HepG2 (cell line): ENCODE results near the gene NNAT. TPM values are rescaled to one million over a fixed set of nuclear protein-coding genes. Genes with fewer than 3 reads are reported as not detected.
A peak's percentile ranks its signal among the peaks of the same experiment; 100 is the strongest.
"Not testable (repeated sequence)": the region's sequence is repeated elsewhere in the genome, so short reads cannot be mapped to it uniquely, and the experiment has no call there.

ENCODE experiments used
- ATAC-seq: fragments of 200-7000 bp; cut with Tn5 transposase; 3 replicates; pipeline ENCODE4 v1.9.1; 2020; ENCODE audit warnings: mild to moderate bottlenecking, moderate library complexity
- BruUV-seq: library from RNA; stranded (reverse); fragments of 400-500 nt; replicated peaks from 2 replicates; lab custom pipeline; 2021; lab: Mats Ljungman, UMichigan
- CTCF ChIA-PET: fragments of 300-600 bp; formaldehyde crosslinking; extraction: SDS; loops from one replicate; lab custom pipeline; 2021; ENCODE audit warnings: low total read pairs, inconsistent platforms, low intra/inter-chr PET ratio; lab: Yijun Ruan, JAX
- POLR2A ChIA-PET: fragments of 350-600 bp; sonication (Branson Sonifier 250); formaldehyde crosslinking; loops from one replicate; lab custom pipeline; 2020; ENCODE audit warnings: antibody characterized with exemption, inconsistent platforms; lab: Yijun Ruan, JAX
- DNase-seq: peaks from one replicate; pipeline ENCODE4 v3.0.0-alpha.2; 2015; ENCODE audit warnings: low spot score
- FAIRE-seq: peaks from 3 replicates; lab custom pipeline; 2011; peaks lifted over from hg19 to GRCh38; lab: Jason Lieb, UNC
- H2AFZ ChIP-seq: one replicate; pipeline ENCODE4 v1.6.1; 2011; ENCODE audit warnings: low read length, inconsistent platforms
- H3K27ac ChIP-seq: fragments of 300-600 bp; 3 replicates; pipeline ENCODE4 v1.8.0; 2011; ENCODE audit warnings: mixed run types, mild to moderate bottlenecking, mixed read lengths, low read length, inconsistent platforms; ENCODE audit not compliant: insufficient read depth; ENCODE audit errors: extremely low read length
- H3K27me3 ChIP-seq, 2 experiments: fragments of 200-600 bp in 1 of 2; 2 replicates in 1 of 2; 3 replicates in 1 of 2; pipeline versions ENCODE4 v1.6.0 to v1.8.0; 2011; ENCODE audit warnings: low read length in 2 of 2, mild to moderate bottlenecking in 2 of 2, moderate library complexity in 2 of 2, inconsistent platforms in 1 of 2; ENCODE audit not compliant: insufficient read depth in 2 of 2, control insufficient read depth in 1 of 2
- H3K36me3 ChIP-seq, 2 experiments: fragments of 200-600 bp in 1 of 2; replicated peaks in 1 of 2; 2 replicates in 1 of 2; 3 replicates in 1 of 2; pipeline versions ENCODE4 v1.5.1 to v1.8.0; 2011; ENCODE audit warnings: low read length in 2 of 2, inconsistent platforms in 1 of 2; ENCODE audit not compliant: insufficient read depth in 2 of 2, control insufficient read depth in 1 of 2
- H3K4me1 ChIP-seq: 2 replicates; pipeline ENCODE4 v1.5.1; 2012; ENCODE audit warnings: low read length, inconsistent platforms; ENCODE audit not compliant: insufficient read depth
- H3K4me2 ChIP-seq: 2 replicates; pipeline ENCODE4 v1.6.0; 2011; ENCODE audit warnings: low read depth, low read length, inconsistent platforms
- H3K4me3 ChIP-seq, 3 experiments: fragments of 200-600 bp in 1 of 3; sonication (generic), shearing (Covaris generic) in 1 of 3; replicated peaks in 1 of 3; 2 replicates each; pipeline ENCODE4 v1.5.1; 2011 to 2016; ENCODE audit warnings: low read length in 3 of 3, inconsistent platforms in 2 of 3, low read depth in 2 of 3, mild to moderate bottlenecking in 2 of 3, control low read depth in 1 of 3, mixed read lengths in 1 of 3; ENCODE audit not compliant: insufficient read depth in 1 of 3
- H3K79me2 ChIP-seq: one replicate; pipeline ENCODE4 v1.6.1; 2011; ENCODE audit warnings: low read length, inconsistent platforms; ENCODE audit not compliant: insufficient read depth
- H3K9ac ChIP-seq: 2 replicates; pipeline ENCODE4 v1.6.0; 2011; ENCODE audit warnings: mild to moderate bottlenecking, low read depth, low read length, inconsistent platforms; ENCODE audit not compliant: insufficient read depth
- H3K9me3 ChIP-seq: 2 replicates; pipeline ENCODE4 v1.5.1; 2012; ENCODE audit warnings: mild to moderate bottlenecking, low read length
- H4K20me1 ChIP-seq: 2 replicates; pipeline ENCODE4 v1.6.0; 2011; ENCODE audit warnings: inconsistent platforms, mild to moderate bottlenecking, low read length, moderate library complexity; ENCODE audit not compliant: insufficient read depth
- CBX5 ChIP-seq: sonication (generic); formaldehyde crosslinking; IDR thresholded peaks from 2 replicates; pipeline ENCODE4 v1.4.0; 2020; ENCODE audit warnings: missing genetic modification reagents, borderline replicate concordance
- JDP2 ChIP-seq: sonication (generic); formaldehyde crosslinking; IDR thresholded peaks from 2 replicates; pipeline ENCODE4 v1.8.1; 2022; ENCODE audit warnings: missing genetic modification reagents, borderline replicate concordance
- NFE2L1 ChIP-seq: sonication (generic); formaldehyde crosslinking; IDR thresholded peaks from 2 replicates; pipeline ENCODE4 v1.4.0; 2020; ENCODE audit warnings: missing genetic modification reagents, mild to moderate bottlenecking, borderline replicate concordance
- SMYD3 ChIP-seq: sonication (generic); formaldehyde crosslinking; IDR thresholded peaks from 2 replicates; pipeline ENCODE4 v1.8.1; 2023; ENCODE audit warnings: mild to moderate bottlenecking, missing genetic modification reagents
- ZBTB38 ChIP-seq: sonication (generic); formaldehyde crosslinking; IDR thresholded peaks from 2 replicates; pipeline ENCODE4 v1.5.1; 2020; ENCODE audit warnings: mild to moderate bottlenecking, missing genetic modification reagents
- ZC3H4 ChIP-seq: sonication (generic); formaldehyde crosslinking; IDR thresholded peaks from 2 replicates; pipeline ENCODE4 v1.4.0; 2020; ENCODE audit warnings: missing genetic modification reagents, borderline replicate concordance
- ZNF180 ChIP-seq: sonication (generic); formaldehyde crosslinking; IDR thresholded peaks from 2 replicates; pipeline ENCODE4 v1.4.0; 2020; ENCODE audit warnings: low read depth, missing genetic modification reagents, borderline replicate concordance
- ZNF414 ChIP-seq: sonication (generic); formaldehyde crosslinking; IDR thresholded peaks from 2 replicates; pipeline ENCODE4 v1.5.0; 2020; ENCODE audit warnings: missing genetic modification reagents
- ZNF749 ChIP-seq: sonication (generic); formaldehyde crosslinking; IDR thresholded peaks from 2 replicates; pipeline ENCODE4 v1.8.0; 2022; ENCODE audit warnings: mild to moderate bottlenecking, missing genetic modification reagents, moderate library complexity, borderline replicate concordance
- ZNF768 ChIP-seq: sonication (generic); formaldehyde crosslinking; IDR thresholded peaks from 2 replicates; pipeline ENCODE4 v1.4.0; 2020; ENCODE audit warnings: missing genetic modification reagents
- ZNF790 ChIP-seq: sonication (generic); formaldehyde crosslinking; IDR thresholded peaks from 2 replicates; pipeline ENCODE4 v1.8.0; 2022; ENCODE audit warnings: missing genetic modification reagents, mild to moderate bottlenecking, borderline replicate concordance
- WGBS: methylation state at CpG from one replicate; pipeline ENCODE4 v1.1.6; 2017; ENCODE audit warnings: low lambda C conversion rate; 5-methylcytosine and 5-hydroxymethylcytosine counted together
- in situ Hi-C: cut with HindIII; loops from 2 replicates; pipeline ENCODE4 v1.10.0; 2017; ENCODE audit warnings: low pct_unique_long_range_greater_than_20kb; ENCODE audit not compliant: extremely low pct_ligation_motif_present
- intact Hi-C: fragments of 100-400 bp; cut with micrococcal nuclease; formaldehyde crosslinking; loops from one replicate; pipeline ENCODE4 v1.10.0; 2022; ENCODE audit not compliant: unreplicated experiment
- polyA plus RNA-seq, 8 experiments: library from polyadenylated mRNA; depleted of rRNA in 3 of 8; stranded (reverse) in 7 of 8; unstranded in 1 of 8; fragments of >200 nt; fragmentation: Illumina TruSeq in 4 of 8; extraction: Trizol in 4 of 8; gene quantifications; 2 replicates each; pipeline versions ENCODE4 v1.2.1 to v1.2.3, GENCODE V29; 2011 to 2016; ENCODE audit warnings: low read depth in 4 of 8, missing spikeins in 1 of 8, mixed read lengths in 1 of 8; ENCODE audit not compliant: insufficient read depth in 1 of 8
- total RNA-seq, 5 experiments: library from RNA; depleted of rRNA; stranded (reverse); fragments of >200 nt; fragmentation: Illumina TruSeq; extraction: Trizol; gene quantifications; 2 replicates each; pipeline ENCODE4 v1.2.3, GENCODE V29; 2016; ENCODE audit warnings: low read depth in 1 of 5

NNAT gene
- total and polyA plus RNA-seq, 2 of the 13 experiments (the other 11 are each of a cell fraction or from before 2014, with no cell fraction given), result not detected

GRCh38 chr20:37521061-37521771, at the start of gene NNAT (continued):
- TF ChIP-seq ZNF749 (CRISPR knock-in tag) (no peak), NFE2L1 (no peak), JDP2 (no peak), ZC3H4 (CRISPR knock-in tag) (no peak), ZBTB38 (CRISPR knock-in tag) (peak; percentile 64; the same call in 1 of the 2 replicates), SMYD3 (CRISPR knock-in tag) (no peak), ZNF768 (CRISPR knock-in tag) (peak; percentile 26; the same call in 1 of the 2 replicates)

- Histone ChIP-seq H3K9me3 (no peaks in the 10 kb centered on the region), H2AFZ (no peak overlapping the region), H3K27ac (no peak overlapping the region), H4K20me1 (no peaks in the 10 kb centered on the region), H3K4me3 (no peak overlapping the region), H3K79me2 (no peaks in the 10 kb centered on the region), H3K27me3 (peaks cover 3 to 49% of the 10 kb centered on the region in 2 experiments; a peak in 4 of 5 replicates), H3K4me2 (no peak overlapping the region), H3K36me3 (no peaks in the 10 kb centered on the region), H3K4me1 (no peaks in the 10 kb centered on the region), H3K9ac (no peak overlapping the region)
- no peak for FAIRE-seq
- intact Hi-C loops, result no loop called here
- ATAC-seq, result peak; percentile 39
- in situ Hi-C loops, result no loop called here
- CTCF ChIA-PET, result no interaction called here
- POLR2A ChIA-PET, result no interaction called here
- BruUV-seq, result no TSS peak
- no peak for DNase-seq
- no peak for TF ChIP-seq ZNF180 (CRISPR knock-in tag)
- no peak for TF ChIP-seq ZNF790
- TF ChIP-seq CBX5 (CRISPR knock-in tag), result no peak
- no peak for TF ChIP-seq ZNF414 (CRISPR knock-in tag)
- 8% methylated on average over 7 of the region's 7 CpGs for WGBS
Measured at GRCh38 chr20:37471741-37472235, 49.3 kb upstream of the NNAT start.

GRCh38 chr20:37472435-37472834, 48.6 kb upstream of the NNAT start:
- WGBS, result 22% methylated on average over 6 of the region's 6 CpGs
- POLR2A ChIA-PET, H3K9ac ChIP-seq, H3K36me3 ChIP-seq, H3K4me1 ChIP-seq, H3K79me2 ChIP-seq, in situ Hi-C loops, H3K4me3 ChIP-seq, H4K20me1 ChIP-seq, FAIRE-seq, H2AFZ ChIP-seq, H3K4me2 ChIP-seq, H3K9me3 ChIP-seq, DNase-seq, intact Hi-C loops, ATAC-seq, CTCF ChIA-PET, BruUV-seq, H3K27ac ChIP-seq: not testable (repeated sequence)
- peaks cover 3 to 49% of the 10 kb centered on the region in 2 experiments; a peak in 4 of 5 replicates for H3K27me3 ChIP-seq
